Neural progenitor cell (in vitro differentiated cells): ENCODE results near the gene DEFB132. TPM values are rescaled to one million over a fixed set of nuclear protein-coding genes. Genes with fewer than 3 reads are reported as not detected.

Source experiments
- DNase-seq: peaks from one replicate; pipeline ENCODE4 v3.0.0-alpha.2; 2016; ENCODE audit warnings: low spot score
- H2AFZ ChIP-seq: fragments of 200-600 bp; sonication (generic); replicated peaks from 2 replicates; pipeline ENCODE4 v1.6.1; 2016; ENCODE audit warnings: antibody characterized with exemption
- H3F3A ChIP-seq: fragments of 200-600 bp; sonication (generic); 2 replicates; pipeline ENCODE4 v1.6.1; 2016; ENCODE audit warnings: antibody characterized with exemption, low read depth
- H3K27ac ChIP-seq: fragments of 200-600 bp; sonication (generic); 2 replicates; pipeline ENCODE4 v1.5.1; 2016; ENCODE audit warnings: mild to moderate bottlenecking
- H3K27me3 ChIP-seq: fragments of 200-600 bp; sonication (generic); 2 replicates; pipeline ENCODE4 v1.6.1; 2016; ENCODE audit warnings: mild to moderate bottlenecking, moderate library complexity
- H3K36me3 ChIP-seq: fragments of 200-600 bp; sonication (generic); 2 replicates; pipeline ENCODE4 v1.5.1; 2016
- H3K4me1 ChIP-seq: fragments of 200-600 bp; sonication (generic); 2 replicates; pipeline ENCODE4 v1.6.1; 2016; ENCODE audit warnings: mixed run types
- H3K4me2 ChIP-seq: fragments of 200-600 bp; sonication (generic); 2 replicates; pipeline ENCODE4 v1.6.1; 2016
- H3K4me3 ChIP-seq: fragments of 200-600 bp; sonication (generic); 2 replicates; pipeline ENCODE4 v1.5.1; 2016
- H3K79me2 ChIP-seq: fragments of 200-600 bp; sonication (generic); 2 replicates; pipeline ENCODE4 v1.6.1; 2016; ENCODE audit warnings: low read depth
- H3K9ac ChIP-seq: fragments of 200-600 bp; sonication (generic); 2 replicates; pipeline ENCODE4 v1.6.1; 2016
- H3K9me3 ChIP-seq: fragments of 200-600 bp; sonication (generic); 2 replicates; pipeline ENCODE4 v1.5.1; 2016; ENCODE audit warnings: low read depth
- H4K20me1 ChIP-seq: fragments of 200-600 bp; sonication (generic); 2 replicates; pipeline ENCODE4 v1.6.1; 2016; ENCODE audit warnings: low read depth
- H3K27ac Mint-ChIP-seq: 3 replicates; pipeline ENCODE4 v1.8.0; 2021; ENCODE audit warnings: mixed read lengths
- H3K27me3 Mint-ChIP-seq: 2 replicates; pipeline ENCODE4 v1.8.0; 2022; ENCODE audit warnings: low read depth, mild to moderate bottlenecking, inconsistent platforms, moderate library complexity, mixed read lengths; ENCODE audit not compliant: insufficient read depth
- H3K36me3 Mint-ChIP-seq: 3 replicates; pipeline ENCODE4 v1.8.0; 2021; ENCODE audit warnings: mixed read lengths
- H3K4me1 Mint-ChIP-seq: 3 replicates; pipeline ENCODE4 v1.8.0; 2021; ENCODE audit warnings: mixed read lengths
- H3K4me3 Mint-ChIP-seq: 3 replicates; pipeline ENCODE4 v1.8.0; 2021; ENCODE audit warnings: mild to moderate bottlenecking, moderate library complexity, mixed read lengths
- H3K9me3 Mint-ChIP-seq: 3 replicates; pipeline ENCODE4 v1.8.0; 2020; ENCODE audit warnings: mixed read lengths
- CTCF ChIP-seq: fragments of 200-600 bp; sonication (generic); IDR thresholded peaks from 2 replicates; pipeline ENCODE4 v1.5.1; 2017; ENCODE audit warnings: antibody characterized with exemption, mild to moderate bottlenecking
- EZH2 ChIP-seq: fragments of 200-600 bp; sonication (generic); IDR thresholded peaks from 2 replicates; pipeline ENCODE4 v1.6.1; 2017; ENCODE audit warnings: antibody characterized with exemption, mild to moderate bottlenecking, moderate library complexity
- EZH2phosphoT487 ChIP-seq: fragments of 200-600 bp; sonication (generic); IDR thresholded peaks from 2 replicates; pipeline ENCODE4 v1.6.1; 2017; ENCODE audit warnings: antibody characterized with exemption
- total RNA-seq: library from RNA; depleted of rRNA; stranded (reverse); fragments of >200 nt; gene quantifications from 2 replicates; pipeline ENCODE4 v1.2.3, GENCODE V29; 2015; ENCODE audit warnings: low replicate concordance

DEFB132 gene
- total RNA-seq, 1 donor from 2014 or later, result not detected

GRCh38 chr20:295804-296203, 38.3 kb downstream of the DEFB132 start:
- no peak for DNase-seq
- Histone ChIP-seq H3K4me3 (no peak overlapping the region), H3K4me2 (no peak overlapping the region), H3K4me1 (peaks cover 26% of the 10 kb centered on the region), H3K9me3 (no peaks in the 10 kb centered on the region), H3K9ac (no peak overlapping the region), H2AFZ (no peak overlapping the region), H4K20me1 (peaks cover 29% of the 10 kb centered on the region), H3F3A (peaks cover 26% of the 10 kb centered on the region), H3K27me3 (peaks cover 41% of the 10 kb centered on the region), H3K36me3 (no peaks in the 10 kb centered on the region), H3K27ac (no peak overlapping the region), H3K79me2 (peaks cover 41% of the 10 kb centered on the region)
- no peaks in the 10 kb centered on the region for H3K9me3 Mint-ChIP-seq
- peak overlapping the region; percentile 66 for H3K4me3 Mint-ChIP-seq
- peaks cover 30% of the 10 kb centered on the region for H3K4me1 Mint-ChIP-seq
- H3K27me3 Mint-ChIP-seq, result peaks cover 12% of the 10 kb centered on the region
- H3K27ac Mint-ChIP-seq, result peak overlapping the region; percentile 3
- TF ChIP-seq CTCF (no peak), EZH2 (no peak), EZH2phosphoT487 (no peak)
- peaks cover 10% of the 10 kb centered on the region for H3K36me3 Mint-ChIP-seq

GRCh38 chr20:297098-297924, 39.8 kb downstream of the DEFB132 start, which contains the start of gene ZCCHC3:
TSS of gene ZCCHC3 (plus strand) at chr20:297570. CDS start at chr20:297587, 17 bp downstream.
- peak; percentile 96 for DNase-seq
- H3K4me1 ChIP-seq, result peaks cover 37% of the 10 kb centered on the region
- peak within 1 kb of the TSS; percentile 81 for H3K9ac ChIP-seq
- TF ChIP-seq EZH2 (peak; percentile 66), CTCF (peak; percentile 38), EZH2phosphoT487 (peak; percentile 40)
- peak within 1 kb of the TSS; percentile 85 for H3K27ac ChIP-seq
- peak within 1 kb of the TSS; percentile 95 for H3K4me2 ChIP-seq
- Mint-ChIP-seq H3K4me3 (peak within 1 kb of the TSS; percentile 99), H3K9me3 (no peaks in the 10 kb centered on the region), H3K36me3 (peaks cover 10% of the 10 kb centered on the region), H3K27me3 (peaks cover 12% of the 10 kb centered on the region), H3K27ac (peak within 1 kb of the TSS; percentile 98), H3K4me1 (peaks cover 45% of the 10 kb centered on the region)
- peaks cover 35% of the 10 kb centered on the region for H4K20me1 ChIP-seq
- peaks cover 42% of the 10 kb centered on the region for H3F3A ChIP-seq
- no peaks in the 10 kb centered on the region for H3K36me3 ChIP-seq
- H2AFZ ChIP-seq, result peak within 1 kb of the TSS; percentile 2
- no peaks in the 10 kb centered on the region for H3K9me3 ChIP-seq
- peaks cover 48% of the 10 kb centered on the region for H3K79me2 ChIP-seq
- peaks cover 26% of the 10 kb centered on the region for H3K27me3 ChIP-seq
- peak within 1 kb of the TSS; percentile 95 for H3K4me3 ChIP-seq

GRCh38 chr20:297925-298775, 40.6 kb downstream of the DEFB132 start:
- peaks cover 14% of the 10 kb centered on the region for H3K27me3 Mint-ChIP-seq
- no peaks in the 10 kb centered on the region for H3K9me3 ChIP-seq
- H3K4me3 Mint-ChIP-seq, result peak overlapping the region; percentile 99
- H4K20me1 ChIP-seq, result peaks cover 38% of the 10 kb centered on the region
- peaks cover 22% of the 10 kb centered on the region for H3K27me3 ChIP-seq
- no peaks in the 10 kb centered on the region for H3K36me3 ChIP-seq
- peak; percentile 57 for DNase-seq
- H3K27ac Mint-ChIP-seq, result peak overlapping the region; percentile 98
- H3K36me3 Mint-ChIP-seq, result peaks cover 10% of the 10 kb centered on the region
- H2AFZ ChIP-seq, result peak overlapping the region; percentile 2
- peak overlapping the region; percentile 95 for H3K4me3 ChIP-seq
- peak overlapping the region; percentile 85 for H3K27ac ChIP-seq
- TF ChIP-seq EZH2phosphoT487, result no peak
- no peak for TF ChIP-seq CTCF
- TF ChIP-seq EZH2, result no peak
- peak overlapping the region; percentile 95 for H3K4me2 ChIP-seq
- H3K79me2 ChIP-seq, result peaks cover 50% of the 10 kb centered on the region
- peaks cover 50% of the 10 kb centered on the region for H3F3A ChIP-seq
- peaks cover 41% of the 10 kb centered on the region for H3K4me1 ChIP-seq
- H3K4me1 Mint-ChIP-seq, result peaks cover 49% of the 10 kb centered on the region
- no peaks in the 10 kb centered on the region for H3K9me3 Mint-ChIP-seq
- H3K9ac ChIP-seq, result peak overlapping the region; percentile 81
